IPS DF 4.7 (cell line): ENCODE results near the gene LIN37.

Experiments used
- DNase-seq: peaks from one replicate; pipeline ENCODE4 v3.0.0-alpha.2; 2013; ENCODE audit warnings: low spot score; ENCODE audit errors: extremely low read depth

LIN37 gene

GRCh38 chr19:35774274-35775045 lies 26.1 kb downstream of the LIN37 start:
- no peak for DNase-seq

GRCh38 chr19:35775046-35775297 lies 26.6 kb downstream of the LIN37 start:
- no peak for DNase-seq

DNA sequence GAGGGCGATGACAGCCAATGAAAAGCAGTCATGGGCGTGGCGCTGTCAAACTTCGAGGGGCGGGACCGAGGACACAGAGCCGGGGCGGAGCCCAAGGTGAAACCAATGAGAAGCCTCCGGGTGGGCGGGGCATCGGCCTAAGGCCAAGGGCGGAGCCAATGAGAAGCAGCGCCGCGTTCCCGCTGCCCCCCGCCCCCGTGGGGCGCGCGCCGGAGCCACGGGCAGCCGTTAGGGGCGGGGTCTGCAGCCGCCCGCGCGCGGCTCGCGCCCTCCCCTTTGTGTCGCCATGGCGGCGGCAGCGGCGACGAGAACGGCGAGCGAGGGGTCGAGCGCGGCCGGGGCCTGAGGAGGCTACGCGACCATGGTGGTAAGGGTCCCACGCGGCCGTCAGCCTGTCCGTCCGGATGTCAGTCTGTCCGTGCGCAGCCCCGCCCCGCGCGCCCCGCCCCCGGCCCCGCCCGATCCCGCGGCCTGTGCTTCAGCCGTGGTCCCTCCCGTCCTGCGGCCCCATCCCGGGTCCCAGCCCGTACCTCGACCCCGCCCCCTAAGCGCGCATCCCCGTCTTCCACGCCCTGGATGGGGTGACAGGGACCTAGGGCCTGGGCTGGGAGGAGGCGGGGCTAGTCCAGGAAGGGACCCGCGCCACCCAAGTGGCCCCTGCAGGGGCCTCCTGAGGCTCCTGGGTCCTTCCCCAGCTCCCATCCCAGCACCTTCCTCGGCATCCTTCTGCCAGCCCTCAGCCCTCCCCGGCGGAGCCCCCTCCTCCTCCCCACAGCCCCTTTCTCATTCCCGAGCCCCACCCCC lies 27.1 kb downstream of the LIN37 start, which contains the start of gene ARHGAP33:
Gene ARHGAP33 (plus strand): TSS at position 267 of the 804 bp plus-strand sequence. CDS start 95 bp downstream, at position 362.
- no peak for DNase-seq

DNA sequence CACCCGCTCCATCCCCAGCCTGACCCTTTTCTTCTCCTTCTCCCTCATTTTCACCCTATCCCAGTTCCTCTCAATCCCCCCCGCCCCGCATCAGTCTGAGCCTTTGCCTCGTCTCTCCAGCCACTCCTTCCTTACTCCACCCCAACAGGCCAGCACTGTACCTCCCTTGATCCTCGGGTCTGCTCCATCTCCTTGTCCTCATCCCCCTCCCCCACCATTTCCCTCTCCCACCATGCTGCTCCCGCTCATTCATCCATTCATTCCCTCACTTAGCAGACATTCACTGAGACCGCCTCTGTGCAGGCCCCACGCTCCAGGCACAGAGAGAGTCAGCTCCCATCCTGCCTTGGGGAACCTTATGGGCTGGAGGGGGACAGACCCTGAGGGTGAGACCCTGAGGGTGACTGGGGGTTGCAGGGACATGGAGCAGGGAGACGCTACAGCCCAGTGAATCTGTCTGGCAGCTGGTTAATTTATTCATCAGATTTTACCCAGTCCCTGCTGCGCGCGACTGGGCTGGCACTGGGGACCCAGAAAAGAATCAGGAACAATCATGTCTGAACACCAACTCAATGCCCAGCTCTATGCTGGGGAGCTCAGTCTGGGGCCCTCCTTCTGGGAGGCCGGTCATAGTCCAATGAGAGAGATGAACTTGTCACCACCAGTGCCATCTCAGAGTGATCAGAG lies 27.9 kb downstream of the LIN37 start:
- DNase-seq = no peak

DNA sequence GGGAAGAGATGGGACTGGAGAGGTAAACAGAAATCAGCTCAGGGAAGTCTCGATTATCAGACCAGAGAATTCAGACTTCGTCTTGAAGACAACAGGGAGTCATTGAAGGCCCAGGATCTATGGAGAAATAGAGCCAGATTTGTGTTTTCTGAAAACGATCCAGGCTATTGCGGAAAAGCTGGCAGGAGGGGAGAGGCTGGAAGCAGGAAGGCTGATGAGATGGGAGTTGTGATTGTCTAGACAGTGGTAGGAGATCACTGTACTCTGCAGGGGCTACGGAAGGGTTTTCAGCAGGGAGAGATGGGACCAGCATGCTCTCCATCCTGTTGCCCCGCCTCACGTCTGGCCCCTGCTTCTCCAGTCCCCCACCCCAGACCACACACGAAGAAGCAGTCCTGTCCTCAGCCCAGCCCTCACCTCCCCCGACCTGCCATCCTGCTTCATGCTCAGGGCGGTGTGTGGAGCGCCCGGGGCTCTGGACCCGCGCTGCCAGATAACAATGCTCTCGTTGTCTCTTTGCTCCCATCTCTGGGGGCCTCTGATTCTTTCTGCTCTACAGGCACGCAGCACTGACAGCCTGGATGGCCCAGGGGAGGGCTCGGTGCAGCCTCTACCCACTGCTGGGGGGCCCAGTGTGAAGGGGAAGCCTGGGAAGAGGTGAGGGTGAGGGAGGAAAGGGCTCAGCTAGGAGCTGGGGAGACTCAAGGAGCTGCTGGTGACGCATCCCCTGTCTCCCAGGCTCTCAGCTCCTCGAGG lies 28.9 kb downstream of the LIN37 start:
- DNase-seq = no peak

GRCh38 chr19:35777961-35778360 lies 29.6 kb downstream of the LIN37 start:
- no peak for DNase-seq

- no peak for DNase-seq
These were observed 30.7 kb downstream of the LIN37 start for GRCh38 chr19:35779033-35779432.

- DNase-seq = no peak
These were observed 31.7 kb downstream of the LIN37 start for GRCh38 chr19:35780058-35780457.

DNA sequence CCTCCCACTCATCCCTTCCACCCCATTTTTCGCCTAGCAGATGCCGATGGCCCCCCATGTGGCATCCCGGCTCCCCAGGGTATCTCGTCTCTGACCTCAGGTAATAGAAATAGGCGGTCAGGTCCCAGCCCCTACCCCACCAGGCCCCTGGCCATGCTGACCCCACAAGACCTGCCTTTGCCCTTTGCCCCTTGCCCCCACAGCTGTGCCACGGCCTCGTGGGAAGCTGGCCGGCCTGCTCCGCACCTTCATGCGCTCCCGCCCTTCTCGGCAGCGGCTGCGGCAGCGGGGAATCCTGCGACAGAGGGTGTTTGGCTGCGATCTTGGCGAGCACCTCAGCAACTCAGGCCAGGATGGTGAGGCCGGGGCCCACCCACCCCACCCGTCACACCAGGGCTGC lies 32.3 kb downstream of the LIN37 start:
- DNase-seq = no peak

DNA sequence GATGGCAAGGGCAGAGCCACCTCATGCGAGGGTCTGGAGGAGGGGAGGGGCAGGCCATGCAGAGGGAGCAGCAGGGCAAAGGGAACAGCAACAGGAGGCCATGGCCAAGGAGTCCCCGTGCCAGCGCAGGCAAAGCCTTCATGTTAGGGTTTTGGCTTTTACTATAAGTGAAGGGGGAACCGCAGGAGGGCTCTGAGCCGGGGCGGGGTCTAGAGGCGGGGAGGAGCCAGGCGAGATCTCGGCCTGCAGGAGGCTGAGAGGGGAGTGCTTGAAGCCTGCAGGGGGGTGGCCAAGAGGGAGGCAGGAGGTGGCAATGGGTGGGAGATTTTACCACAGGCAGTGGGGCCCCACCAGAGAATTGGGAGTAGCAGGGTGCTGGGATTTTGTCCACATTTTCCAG lies 33.3 kb downstream of the LIN37 start:
- no peak for DNase-seq

DNA sequence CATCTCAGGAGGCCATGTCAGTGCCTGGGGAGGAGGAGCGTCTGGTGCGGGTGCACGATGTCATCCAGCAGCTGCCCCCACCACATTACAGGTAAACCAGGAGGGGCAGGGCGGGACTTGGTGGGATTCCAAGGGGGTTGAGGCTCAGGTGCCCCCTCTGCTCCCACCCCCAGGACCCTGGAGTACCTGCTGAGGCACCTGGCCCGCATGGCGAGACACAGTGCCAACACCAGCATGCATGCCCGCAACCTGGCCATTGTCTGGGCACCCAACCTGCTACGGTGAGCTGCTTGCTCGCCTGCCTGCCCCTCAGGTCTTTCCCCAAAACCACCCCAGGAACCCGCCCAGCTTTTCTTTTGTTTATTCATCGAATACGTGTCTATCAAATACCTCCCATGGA lies 34.2 kb downstream of the LIN37 start:
- no peak for DNase-seq

DNA sequence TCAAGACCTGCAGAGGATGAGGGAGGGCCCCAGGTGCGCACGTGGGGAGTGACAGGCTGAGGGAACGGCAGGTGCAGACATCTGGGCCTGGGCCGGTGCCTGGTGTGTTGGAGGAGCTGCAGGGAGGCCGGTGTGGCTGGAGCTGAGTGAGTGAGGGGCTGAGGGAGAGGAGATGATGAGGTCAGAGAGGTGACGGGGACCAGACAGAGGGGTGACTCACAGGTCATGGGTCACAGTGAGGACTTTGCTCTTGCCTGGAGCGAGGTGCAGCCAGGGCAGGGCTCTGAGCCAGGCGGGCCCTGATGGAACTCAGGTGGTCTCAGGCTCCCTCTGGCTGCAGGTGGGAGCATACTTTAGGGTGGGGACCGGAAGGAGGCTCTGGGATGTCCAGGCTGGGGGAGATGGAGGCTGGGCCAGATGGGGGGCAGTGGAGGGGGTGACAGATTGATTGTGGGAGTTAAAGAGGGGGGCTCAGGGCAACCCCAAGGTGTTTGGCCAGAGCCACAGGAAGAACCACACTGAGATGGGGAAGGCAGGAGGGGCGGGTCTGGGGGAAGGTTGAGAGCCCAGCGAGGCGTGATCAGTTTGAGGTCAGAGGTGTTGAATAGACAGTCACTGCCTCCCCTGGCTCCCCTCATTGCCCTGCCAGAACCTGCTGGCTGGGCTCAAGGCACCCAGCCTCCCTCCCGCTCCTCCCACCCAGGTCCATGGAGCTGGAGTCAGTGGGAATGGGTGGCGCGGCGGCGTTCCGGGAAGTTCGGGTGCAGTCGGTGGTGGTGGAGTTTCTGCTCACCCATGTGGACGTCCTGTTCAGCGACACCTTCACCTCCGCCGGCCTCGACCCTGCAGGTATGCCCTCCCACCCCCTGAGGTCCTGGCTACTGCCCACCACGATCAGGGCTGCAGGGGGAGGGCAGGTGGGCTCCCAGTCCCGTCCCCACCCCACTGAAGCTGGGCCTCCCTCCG lies 35.4 kb downstream of the LIN37 start:
- DNase-seq = no peak

GRCh38 chr19:35784503-35785338 lies 36.3 kb downstream of the LIN37 start:
- no peak for DNase-seq

GRCh38 chr19:35785339-35785627 lies 36.9 kb downstream of the LIN37 start:
- no peak for DNase-seq

DNA sequence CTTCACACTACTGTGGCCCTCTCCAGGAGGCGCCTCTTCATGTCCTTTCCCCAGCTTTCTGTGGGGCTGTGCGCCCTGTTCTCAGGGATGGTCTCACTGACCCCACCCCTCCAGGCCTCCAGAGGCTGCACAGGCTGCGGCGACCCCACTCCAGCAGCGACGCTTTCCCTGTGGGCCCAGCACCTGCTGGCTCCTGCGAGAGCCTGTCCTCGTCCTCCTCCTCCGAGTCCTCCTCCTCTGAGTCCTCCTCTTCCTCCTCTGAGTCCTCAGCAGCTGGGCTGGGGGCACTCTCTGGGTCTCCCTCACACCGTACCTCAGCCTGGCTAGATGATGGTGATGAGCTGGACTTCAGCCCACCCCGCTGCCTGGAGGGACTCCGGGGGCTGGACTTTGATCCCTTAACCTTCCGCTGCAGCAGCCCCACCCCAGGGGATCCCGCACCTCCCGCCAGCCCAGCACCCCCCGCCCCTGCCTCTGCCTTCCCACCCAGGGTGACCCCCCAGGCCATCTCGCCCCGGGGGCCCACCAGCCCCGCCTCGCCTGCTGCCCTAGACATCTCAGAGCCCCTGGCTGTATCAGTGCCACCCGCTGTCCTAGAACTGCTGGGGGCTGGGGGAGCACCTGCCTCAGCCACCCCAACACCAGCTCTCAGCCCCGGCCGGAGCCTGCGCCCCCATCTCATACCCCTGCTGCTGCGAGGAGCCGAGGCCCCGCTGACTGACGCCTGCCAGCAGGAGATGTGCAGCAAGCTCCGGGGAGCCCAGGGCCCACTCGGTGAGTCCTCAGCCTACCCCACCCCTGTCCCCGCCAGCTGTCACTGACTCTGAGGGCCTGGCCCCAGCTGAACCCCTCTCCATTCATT lies 38.2 kb downstream of the LIN37 start:
- DNase-seq = no peak

DNA sequence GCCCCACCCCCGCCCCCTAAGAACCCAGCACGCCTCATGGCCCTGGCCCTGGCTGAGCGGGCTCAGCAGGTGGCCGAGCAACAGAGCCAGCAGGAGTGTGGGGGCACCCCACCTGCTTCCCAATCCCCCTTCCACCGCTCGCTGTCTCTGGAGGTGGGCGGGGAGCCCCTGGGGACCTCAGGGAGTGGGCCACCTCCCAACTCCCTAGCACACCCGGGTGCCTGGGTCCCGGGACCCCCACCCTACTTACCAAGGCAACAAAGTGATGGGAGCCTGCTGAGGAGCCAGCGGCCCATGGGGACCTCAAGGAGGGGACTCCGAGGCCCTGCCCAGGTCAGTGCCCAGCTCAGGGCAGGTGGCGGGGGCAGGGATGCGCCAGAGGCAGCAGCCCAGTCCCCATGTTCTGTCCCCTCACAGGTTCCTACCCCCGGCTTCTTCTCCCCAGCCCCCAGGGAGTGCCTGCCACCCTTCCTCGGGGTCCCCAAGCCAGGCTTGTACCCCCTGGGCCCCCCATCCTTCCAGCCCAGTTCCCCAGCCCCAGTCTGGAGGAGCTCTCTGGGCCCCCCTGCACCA lies 38.9 kb downstream of the LIN37 start:
- no peak for DNase-seq

DNA sequence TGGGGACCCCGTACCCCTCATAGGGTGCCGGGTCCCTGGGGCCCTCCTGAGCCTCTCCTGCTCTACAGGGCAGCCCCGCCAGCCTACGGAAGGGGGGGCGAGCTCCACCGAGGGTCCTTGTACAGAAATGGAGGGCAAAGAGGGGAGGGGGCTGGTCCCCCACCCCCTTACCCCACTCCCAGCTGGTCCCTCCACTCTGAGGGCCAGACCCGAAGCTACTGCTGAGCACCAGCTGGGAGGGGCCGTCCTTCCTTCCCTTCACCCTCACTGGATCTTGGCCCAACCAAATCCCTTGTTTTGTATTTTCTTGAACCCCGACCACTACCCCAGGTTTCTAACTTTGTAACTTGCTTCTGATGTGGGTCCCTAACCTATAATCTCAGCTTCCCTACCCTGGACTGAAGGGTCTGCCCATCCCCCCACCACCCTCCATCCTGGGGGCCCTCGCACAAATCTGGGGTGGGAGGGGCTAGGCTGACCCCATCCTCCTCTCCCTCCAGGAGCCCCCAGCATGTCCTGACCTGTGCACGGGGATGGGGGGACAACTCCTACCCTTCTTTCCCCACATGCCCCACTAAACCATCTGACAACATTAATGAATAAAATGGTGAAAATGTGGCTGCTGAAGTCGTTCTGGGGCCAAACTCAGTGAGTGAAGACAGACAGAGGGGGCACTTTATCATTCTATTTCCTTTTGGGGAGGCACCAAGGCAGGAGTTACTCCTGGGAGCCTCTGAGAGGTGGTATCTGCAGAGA lies 40.0 kb downstream of the LIN37 start:
- DNase-seq = no peak
